Measurements from ENCODE around the gene KCNS3.

Gene KCNS3

GRCh38 chr2:17878281-17879136 is at the start of gene KCNS3:
Gene KCNS3, plus strand, starts transcription at chr2:17878667. Its CDS starts 52,342 bp downstream, at chr2:17931009.
- DNase-seq (ENCODE audit: low spot score): peak; percentile 20

GRCh38 chr2:17830053-17831034 is 48.1 kb upstream of the KCNS3 start:
- peak; percentile 58 for DNase-seq (ENCODE audit: low spot score)

- DNase-seq (ENCODE audit: low spot score): no peak
Observed at GRCh38 chr2:17835516-17835915, 43.0 kb upstream of the KCNS3 start.

- DNase-seq (ENCODE audit: low spot score): no peak
Observed at GRCh38 chr2:17839959-17840358, 38.5 kb upstream of the KCNS3 start.

- DNase-seq (ENCODE audit: low spot score): no peak
Observed at GRCh38 chr2:17843457-17843856, 35.0 kb upstream of the KCNS3 start.

- DNase-seq (ENCODE audit: low spot score): no peak
Observed at GRCh38 chr2:17845806-17846205, 32.7 kb upstream of the KCNS3 start.

GRCh38 chr2:17846676-17847075 is 31.8 kb upstream of the KCNS3 start:
- no peak for DNase-seq (ENCODE audit: low spot score)

- DNase-seq (ENCODE audit: low spot score): no peak
Observed at GRCh38 chr2:17847236-17847635, 31.2 kb upstream of the KCNS3 start.

- no peak for DNase-seq (ENCODE audit: low spot score)
Observed at GRCh38 chr2:17849275-17849674, 29.2 kb upstream of the KCNS3 start.

GRCh38 chr2:17850151-17850550 is 28.3 kb upstream of the KCNS3 start:
- no peak for DNase-seq (ENCODE audit: low spot score)

GRCh38 chr2:17851731-17852585 is 26.5 kb upstream of the KCNS3 start:
- peak; percentile 33 for DNase-seq (ENCODE audit: low spot score)

GRCh38 chr2:17853799-17854198 is 24.7 kb upstream of the KCNS3 start:
- no peak for DNase-seq (ENCODE audit: low spot score)

- no peak for DNase-seq (ENCODE audit: low spot score)
Observed at GRCh38 chr2:17857021-17857420, 21.4 kb upstream of the KCNS3 start.

GRCh38 chr2:17858064-17858463 is 20.4 kb upstream of the KCNS3 start:
- DNase-seq (ENCODE audit: low spot score): no peak

GRCh38 chr2:17863539-17863938 is 14.9 kb upstream of the KCNS3 start:
- DNase-seq (ENCODE audit: low spot score): no peak

- no peak for DNase-seq (ENCODE audit: low spot score)
Observed at GRCh38 chr2:17864676-17865075, 13.8 kb upstream of the KCNS3 start.

- DNase-seq (ENCODE audit: low spot score): no peak
Observed at GRCh38 chr2:17867133-17867532, 11.3 kb upstream of the KCNS3 start.

GRCh38 chr2:17869128-17869527 is 9.3 kb upstream of the KCNS3 start:
- no peak for DNase-seq (ENCODE audit: low spot score)

GRCh38 chr2:17871639-17872038 is 6.8 kb upstream of the KCNS3 start:
- no peak for DNase-seq (ENCODE audit: low spot score)

- DNase-seq (ENCODE audit: low spot score): no peak
Observed at GRCh38 chr2:17873021-17873420, 5.4 kb upstream of the KCNS3 start.

- no peak for DNase-seq (ENCODE audit: low spot score)
Observed at GRCh38 chr2:17876590-17876989, 1.9 kb upstream of the KCNS3 start.

GRCh38 chr2:17877811-17878280 is 621 bp upstream of the KCNS3 start:
- DNase-seq (ENCODE audit: low spot score): no peak
